ENCODE results near the gene NPAS3.

NPAS3 gene

DNA sequence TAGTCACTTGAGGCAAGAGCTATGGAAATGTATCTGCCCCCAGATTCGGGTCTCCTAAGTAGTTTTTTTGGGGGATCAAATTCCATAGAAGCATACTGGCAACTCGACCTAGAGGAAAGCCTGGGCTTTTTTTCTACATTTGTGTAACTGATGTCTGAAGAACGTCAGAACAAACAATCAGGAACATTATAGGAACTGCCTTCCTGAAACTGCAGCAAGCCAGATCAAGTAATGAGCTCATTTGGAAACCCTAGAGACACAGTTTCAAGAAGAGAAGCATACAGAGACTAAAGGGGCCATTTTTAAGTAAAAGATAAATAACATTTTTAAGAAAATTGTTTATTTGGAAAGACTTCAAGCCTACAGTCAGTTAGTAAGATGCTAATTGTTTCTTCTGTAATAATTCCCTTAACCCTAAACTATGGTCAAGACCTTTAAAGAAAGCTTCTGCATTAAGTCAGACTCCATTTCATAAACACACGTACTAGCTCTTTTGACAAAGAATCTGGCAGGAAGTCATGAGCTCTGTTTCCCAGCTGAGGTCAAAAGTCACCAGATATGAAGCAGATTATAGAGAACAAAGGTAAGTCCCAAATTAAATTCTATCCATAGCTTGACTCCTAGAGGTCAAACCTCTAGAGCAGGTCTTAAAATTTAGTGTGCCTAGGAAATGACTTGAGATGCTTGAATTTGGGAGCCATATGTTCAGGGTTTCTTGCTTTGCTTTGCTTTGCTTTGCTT is 899.4 kb downstream of the NPAS3 start:
- in situ Hi-C loops (cut with HindIII; ENCODE audit: low sequenced_read_pairs) = loop anchor here (5.0 kb wide), 1 partner anchor 244 kb away; no protein-coding TSS in a partner anchor
- no peak for DNase-seq (ENCODE audit: low read depth)

DNA sequence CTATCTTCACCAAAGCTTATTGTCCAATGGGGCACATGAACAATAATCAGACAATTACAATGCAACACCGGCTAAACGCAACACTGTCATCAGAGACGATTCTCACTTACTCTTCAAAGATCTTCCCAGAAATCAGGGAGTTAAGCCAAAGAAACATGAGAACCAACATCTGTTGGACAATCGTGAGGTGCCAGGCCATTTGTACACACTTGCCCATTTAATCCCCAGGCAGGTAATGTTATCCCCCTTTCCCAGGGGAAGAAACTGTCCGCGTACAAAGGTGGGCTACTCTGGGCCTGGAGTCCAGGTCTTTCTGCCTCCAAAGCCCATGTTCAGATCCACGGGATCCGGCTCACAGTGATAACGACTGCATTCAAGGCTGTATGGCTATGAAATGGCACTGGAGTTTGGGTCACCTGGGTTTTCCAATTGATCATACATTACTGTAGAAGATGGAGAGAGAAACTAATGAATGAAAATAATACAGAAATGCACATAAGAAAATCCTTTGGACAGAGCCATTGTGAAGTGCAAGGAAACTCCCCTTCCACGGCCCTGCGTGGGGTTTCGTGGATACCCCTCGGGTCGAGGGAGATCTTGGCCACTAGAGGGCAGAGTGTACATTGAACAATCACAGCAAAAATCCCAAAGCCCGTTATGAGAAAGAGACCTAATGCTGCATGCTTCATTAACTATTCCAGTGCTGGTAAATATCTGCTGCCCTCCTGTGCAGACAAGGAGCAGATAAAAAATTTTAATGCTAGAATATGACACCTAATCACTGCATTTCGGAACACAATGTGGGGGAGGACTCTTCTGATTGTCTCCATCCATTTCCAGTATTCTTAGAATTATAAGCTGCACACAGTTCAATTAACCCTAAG is 900.8 kb downstream of the NPAS3 start:
- peak; percentile 28 for DNase-seq (ENCODE audit: low read depth)
- in situ Hi-C loops (cut with HindIII; ENCODE audit: low sequenced_read_pairs) = loop anchor here (5.0 kb wide), 1 partner anchor 243 kb away; no protein-coding TSS in a partner anchor
- TF ChIP-seq, protein P1, sequence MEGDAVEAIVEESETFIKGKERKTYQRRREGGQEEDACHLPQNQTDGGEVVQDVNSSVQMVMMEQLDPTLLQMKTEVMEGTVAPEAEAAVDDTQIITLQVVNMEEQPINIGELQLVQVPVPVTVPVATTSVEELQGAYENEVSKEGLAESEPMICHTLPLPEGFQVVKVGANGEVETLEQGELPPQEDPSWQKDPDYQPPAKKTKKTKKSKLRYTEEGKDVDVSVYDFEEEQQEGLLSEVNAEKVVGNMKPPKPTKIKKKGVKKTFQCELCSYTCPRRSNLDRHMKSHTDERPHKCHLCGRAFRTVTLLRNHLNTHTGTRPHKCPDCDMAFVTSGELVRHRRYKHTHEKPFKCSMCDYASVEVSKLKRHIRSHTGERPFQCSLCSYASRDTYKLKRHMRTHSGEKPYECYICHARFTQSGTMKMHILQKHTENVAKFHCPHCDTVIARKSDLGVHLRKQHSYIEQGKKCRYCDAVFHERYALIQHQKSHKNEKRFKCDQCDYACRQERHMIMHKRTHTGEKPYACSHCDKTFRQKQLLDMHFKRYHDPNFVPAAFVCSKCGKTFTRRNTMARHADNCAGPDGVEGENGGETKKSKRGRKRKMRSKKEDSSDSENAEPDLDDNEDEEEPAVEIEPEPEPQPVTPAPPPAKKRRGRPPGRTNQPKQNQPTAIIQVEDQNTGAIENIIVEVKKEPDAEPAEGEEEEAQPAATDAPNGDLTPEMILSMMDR (IDR thresholded peaks at IDR 0.05; ENCODE audit: low read depth, low read length, missing control alignments) = peak; percentile 84
- H3K4me3 ChIP-seq (ENCODE audit: low read depth, low read length) = no peak overlapping the region

More for the DNA sequence above, 899.4 kb downstream of the NPAS3 start:
- H3K4me3 ChIP-seq (ENCODE audit: low read depth, low read length) = no peak overlapping the region
- TF ChIP-seq, protein P1 (IDR thresholded peaks at IDR 0.05; ENCODE audit: low read depth, low read length, missing control alignments) = no peak

DNA sequence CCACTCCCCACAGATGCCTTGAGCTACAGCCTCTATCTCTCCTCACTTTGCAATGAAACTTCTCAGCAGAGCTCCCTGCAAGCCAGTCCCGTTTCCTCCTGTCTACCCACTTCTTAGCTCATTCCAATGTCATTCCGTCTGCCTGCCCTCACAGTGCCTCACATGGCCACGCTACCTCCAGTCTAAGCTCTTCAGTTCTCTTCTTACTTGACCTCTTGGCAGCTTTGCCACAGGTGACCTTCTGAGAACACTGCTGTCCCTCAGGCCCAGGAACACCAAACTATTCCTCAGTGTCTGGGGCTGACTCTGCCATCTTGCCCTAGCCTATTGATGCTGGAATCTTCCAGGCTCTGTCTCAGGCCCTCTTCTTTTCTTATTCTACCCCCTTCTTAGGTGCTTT is 902.1 kb downstream of the NPAS3 start:
- DNase-seq (ENCODE audit: low read depth) = no peak
- TF ChIP-seq, protein P1 (IDR thresholded peaks at IDR 0.05; ENCODE audit: low read depth, low read length, missing control alignments) = no peak
- in situ Hi-C loops (cut with HindIII; ENCODE audit: low sequenced_read_pairs) = no loop called here
- no peak overlapping the region for H3K4me3 ChIP-seq (ENCODE audit: low read depth, low read length)

DNA sequence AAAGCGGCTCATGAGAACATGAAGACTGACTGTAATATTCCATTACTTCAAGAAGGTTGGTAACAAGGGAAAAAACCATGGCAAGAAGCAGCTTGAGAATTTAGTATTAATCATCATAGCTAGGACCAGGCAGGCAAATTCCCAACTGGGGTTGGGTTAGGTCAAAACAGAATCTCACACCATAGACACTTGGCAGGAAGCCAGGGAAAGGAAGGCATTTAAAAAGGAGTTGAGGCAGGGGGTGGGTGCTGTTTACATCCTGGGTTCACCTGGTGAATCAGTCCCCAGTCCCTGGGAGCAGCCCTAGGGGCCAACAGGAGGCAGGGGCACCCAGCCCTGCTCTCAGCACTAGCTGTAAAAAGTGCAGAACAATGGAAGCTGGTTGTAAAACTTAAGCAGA is 903.6 kb downstream of the NPAS3 start:
- H3K4me3 ChIP-seq (ENCODE audit: low read depth, low read length) = no peak overlapping the region
- in situ Hi-C loops (cut with HindIII; ENCODE audit: low sequenced_read_pairs) = no loop called here
- TF ChIP-seq, protein P1 (IDR thresholded peaks at IDR 0.05; ENCODE audit: low read depth, low read length, missing control alignments) = no peak
- DNase-seq (ENCODE audit: low read depth) = no peak

DNA sequence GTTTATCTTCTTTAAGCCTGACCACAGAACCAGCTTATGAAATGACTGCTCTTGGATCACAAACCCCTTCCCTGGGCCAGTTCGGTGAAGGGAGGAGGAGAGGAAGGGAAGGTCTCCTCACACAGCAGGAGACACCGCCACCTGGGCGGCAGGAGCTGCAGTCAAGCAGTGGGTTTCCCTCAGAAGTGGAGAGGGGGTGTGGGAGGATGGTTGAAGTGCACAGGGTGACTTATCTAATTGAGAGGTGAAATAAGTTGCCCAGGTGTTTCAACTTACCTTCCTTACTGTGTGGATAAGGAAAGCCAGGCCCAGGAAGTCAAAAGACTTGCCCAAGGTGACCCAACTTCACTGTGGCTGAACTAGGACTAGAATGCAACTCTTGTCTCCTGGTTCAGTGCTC is 905.4 kb downstream of the NPAS3 start:
- no peak for DNase-seq (ENCODE audit: low read depth)
- in situ Hi-C loops (cut with HindIII; ENCODE audit: low sequenced_read_pairs) = no loop called here
- TF ChIP-seq, protein P1 (IDR thresholded peaks at IDR 0.05; ENCODE audit: low read depth, low read length, missing control alignments) = no peak
- no peak overlapping the region for H3K4me3 ChIP-seq (ENCODE audit: low read depth, low read length)

DNA sequence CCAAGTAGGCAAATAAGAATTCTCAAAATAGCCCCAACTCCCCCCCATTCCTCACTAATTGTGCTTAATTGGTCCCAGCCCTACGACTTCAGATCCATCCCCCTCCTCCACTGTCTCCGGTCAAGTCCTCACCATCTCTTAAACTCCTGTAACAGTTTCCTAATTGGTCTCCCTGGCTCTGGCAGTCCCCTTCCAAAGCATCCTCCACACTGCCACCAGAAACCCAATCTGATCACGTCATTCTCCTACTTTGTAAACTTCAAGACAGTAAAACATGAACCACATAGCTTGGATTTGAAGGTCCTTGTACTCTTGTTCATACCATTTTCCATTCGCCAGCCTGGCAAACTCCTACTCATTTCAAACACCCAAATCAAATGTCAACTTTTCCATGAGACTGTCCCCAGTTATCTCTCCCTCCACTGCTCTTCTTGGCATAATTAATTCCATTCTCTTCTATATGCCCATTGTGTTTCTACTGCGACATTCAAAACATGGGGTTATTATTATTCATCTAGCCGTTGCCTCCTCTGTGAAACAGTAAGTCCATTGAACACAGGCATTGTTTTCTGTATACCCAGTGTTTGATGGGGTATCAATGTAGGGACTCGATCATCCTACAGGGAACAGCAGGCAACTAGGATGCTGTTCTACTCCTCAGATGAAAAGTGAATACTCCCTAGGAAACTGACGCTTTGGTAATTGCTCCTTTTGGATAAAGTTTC is 907.6 kb downstream of the NPAS3 start:
- no peak overlapping the region for H3K4me3 ChIP-seq (ENCODE audit: low read depth, low read length)
- in situ Hi-C loops (cut with HindIII; ENCODE audit: low sequenced_read_pairs) = no loop called here
- TF ChIP-seq, protein P1 (IDR thresholded peaks at IDR 0.05; ENCODE audit: low read depth, low read length, missing control alignments) = no peak
- no peak for DNase-seq (ENCODE audit: low read depth)

Measured in astrocyte of the cerebellum (primary cell).